Neural cell (in vitro differentiated cells): ENCODE data around the gene LRRC26. TPM values are rescaled to one million over a fixed set of nuclear protein-coding genes. Genes with fewer than 3 reads are reported as not detected.

Experiments
- H2AFZ ChIP-seq: fragments of 200-600, 300-800 bp; sonication (generic), shearing (Covaris generic); 2 replicates; pipeline ENCODE4 v1.6.0; 2014; ENCODE audit warnings: low read depth, mild to moderate bottlenecking, antibody characterized with exemption, low read length, moderate library complexity
- H3F3A ChIP-seq: fragments of 200-600 bp; shearing (Covaris generic); 2 replicates; pipeline ENCODE4 v1.6.1; 2016; ENCODE audit warnings: mild to moderate bottlenecking, moderate library complexity, mixed read lengths, antibody characterized with exemption, low read length; ENCODE audit not compliant: insufficient read depth, poor library complexity, severe bottlenecking
- H3K27ac ChIP-seq: fragments of 200-600, 300-800 bp; sonication (generic), shearing (Covaris generic); 2 replicates; pipeline ENCODE4 v1.5.1; 2014; ENCODE audit warnings: mild to moderate bottlenecking, low read length, moderate library complexity
- H3K27me3 ChIP-seq: fragments of 300-800, 200-600 bp; sonication (generic), shearing (Covaris generic); 2 replicates; pipeline ENCODE4 v1.6.0; 2014; ENCODE audit warnings: mild to moderate bottlenecking, low read depth, low read length, moderate library complexity; ENCODE audit not compliant: insufficient read depth
- H3K36me3 ChIP-seq: fragments of 300-800, 200-600 bp; sonication (generic), shearing (Covaris generic); 2 replicates; pipeline ENCODE4 v1.5.1; 2014; ENCODE audit warnings: mild to moderate bottlenecking, antibody characterized with exemption, low read length, moderate library complexity; ENCODE audit not compliant: insufficient read depth
- H3K4me2 ChIP-seq: fragments of 300-800, 200-600 bp; sonication (generic), shearing (Covaris generic); 2 replicates; pipeline ENCODE4 v1.6.0; 2014; ENCODE audit warnings: mild to moderate bottlenecking, low read length
- H3K4me3 ChIP-seq: fragments of 300-800, 200-600 bp; sonication (generic), shearing (Covaris generic); 2 replicates; pipeline ENCODE4 v1.5.1; 2014; ENCODE audit warnings: mild to moderate bottlenecking, low read length, moderate library complexity
- H3K79me2 ChIP-seq: fragments of 200-600 bp; shearing (Covaris generic); replicated peaks from 2 replicates; pipeline ENCODE4 v1.6.0; 2014; ENCODE audit warnings: mild to moderate bottlenecking, low read length, moderate library complexity; ENCODE audit not compliant: insufficient read depth
- H3K9ac ChIP-seq: fragments of 300-800, 200-600 bp; sonication (generic), shearing (Covaris generic); 2 replicates; pipeline ENCODE4 v1.6.1; 2016; ENCODE audit warnings: mild to moderate bottlenecking, low read length, mixed read lengths
- H3K9me2 ChIP-seq: fragments of 200-600 bp; shearing (Covaris generic); 2 replicates; pipeline ENCODE4 v1.6.1; 2016; ENCODE audit warnings: mild to moderate bottlenecking, low read length, mixed read lengths; ENCODE audit not compliant: insufficient read depth
- H3K9me3 ChIP-seq: fragments of 200-600, 300-800 bp; sonication (generic), shearing (Covaris generic); 2 replicates; pipeline ENCODE4 v1.6.1; 2016; ENCODE audit warnings: mild to moderate bottlenecking, mixed run types, low read length, moderate library complexity, mixed read lengths
- H4K20me1 ChIP-seq: fragments of 200-600 bp; shearing (Covaris generic); 2 replicates; pipeline ENCODE4 v1.6.1; 2016; ENCODE audit warnings: mild to moderate bottlenecking, mixed run types; ENCODE audit not compliant: insufficient read depth
- CTCF ChIP-seq: fragments of 450-650 bp; IDR thresholded peaks from 2 replicates; pipeline ENCODE4 v1.5.1; 2014; ENCODE audit warnings: antibody characterized with exemption, mild to moderate bottlenecking, moderate library complexity; ENCODE audit not compliant: poor library complexity, severe bottlenecking
- EP300 ChIP-seq: fragments of 450-650 bp; conservative IDR thresholded peaks from 2 replicates; pipeline ENCODE4 v1.6.1; 2014; ENCODE audit warnings: antibody characterized with exemption, mild to moderate bottlenecking, moderate library complexity; ENCODE audit not compliant: poor library complexity, severe bottlenecking
- EZH2 ChIP-seq: fragments of 200-600, 300-800 bp; shearing (Covaris generic), sonication (generic); IDR thresholded peaks from 2 replicates; pipeline ENCODE4 v1.6.1; 2014; ENCODE audit warnings: antibody characterized with exemption, low read length, borderline replicate concordance, mild to moderate bottlenecking; ENCODE audit not compliant: insufficient read depth, poor library complexity, severe bottlenecking
- MXI1 ChIP-seq: fragments of 450-650 bp; conservative IDR thresholded peaks from 2 replicates; pipeline ENCODE4 v1.6.1; 2014; ENCODE audit warnings: antibody characterized with exemption, mild to moderate bottlenecking; ENCODE audit not compliant: poor library complexity, severe bottlenecking
- POLR2AphosphoS5 ChIP-seq: IDR thresholded peaks from 2 replicates; pipeline ENCODE4 v1.6.1; 2012
- RAD21 ChIP-seq: fragments of 450-650 bp; conservative IDR thresholded peaks from 2 replicates; pipeline ENCODE4 v1.6.1; 2014; ENCODE audit warnings: antibody characterized with exemption, mild to moderate bottlenecking, moderate library complexity
- REST ChIP-seq: IDR thresholded peaks from 2 replicates; pipeline ENCODE4 v1.6.1; 2012; ENCODE audit warnings: borderline replicate concordance
- SMC3 ChIP-seq: fragments of 450-650 bp; conservative IDR thresholded peaks from 2 replicates; pipeline ENCODE4 v1.6.1; 2014; ENCODE audit warnings: antibody characterized with exemption, mild to moderate bottlenecking, moderate library complexity; ENCODE audit not compliant: poor library complexity
- TAF1 ChIP-seq: IDR thresholded peaks from 2 replicates; pipeline ENCODE4 v1.6.1; 2012; ENCODE audit warnings: low read depth
- polyA plus RNA-seq: library from polyadenylated mRNA; depleted of rRNA; stranded (reverse); fragments of >200 nt; gene quantifications from 2 replicates; pipeline ENCODE4 v1.2.3, GENCODE V29; 2014

LRRC26 gene
- polyA plus RNA-seq, 1 donor from 2014 or later: 2.2 TPM

DNA sequence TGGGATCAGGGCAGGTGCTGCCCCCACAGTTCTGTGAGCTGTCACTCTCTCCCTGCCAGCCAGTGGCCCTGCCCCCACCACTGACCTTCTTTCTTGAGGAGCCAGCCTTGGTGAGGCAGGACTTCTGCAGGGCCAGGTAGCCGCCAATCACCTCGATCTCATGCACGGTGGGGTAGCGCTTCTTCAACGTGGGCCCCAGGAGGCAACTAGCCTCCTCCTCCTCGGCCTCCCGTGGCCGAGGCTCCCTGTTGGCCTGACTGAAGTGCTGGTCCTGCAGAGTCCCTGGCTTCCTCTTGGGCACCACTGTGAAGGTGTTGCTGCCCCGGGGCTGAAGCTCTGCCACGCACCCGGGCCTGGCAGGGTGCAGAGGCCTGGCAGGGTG is 29.0 kb upstream of the LRRC26 start:
- no peak overlapping the region for H2AFZ ChIP-seq
- peak overlapping the region; percentile 65 for H3K4me3 ChIP-seq
- H3K36me3 ChIP-seq: no peaks in the 10 kb centered on the region
- H3K9me2 ChIP-seq: no peaks in the 10 kb centered on the region
- H4K20me1 ChIP-seq: no peaks in the 10 kb centered on the region
- no peaks in the 10 kb centered on the region for H3K27me3 ChIP-seq
- H3K79me2 ChIP-seq: peaks cover 4% of the 10 kb centered on the region
- TF ChIP-seq TAF1 (no peak), POLR2AphosphoS5 (no peak), EP300 (no peak), MXI1 (no peak), CTCF (no peak), EZH2 (no peak), RAD21 (no peak), SMC3 (no peak), REST (no peak)
- H3F3A ChIP-seq: no peaks in the 10 kb centered on the region
- H3K27ac ChIP-seq: no peak overlapping the region
- H3K4me2 ChIP-seq: no peak overlapping the region
- peak overlapping the region; percentile 54 for H3K9ac ChIP-seq
- H3K9me3 ChIP-seq: no peaks in the 10 kb centered on the region

- H3K79me2 ChIP-seq: no peaks in the 10 kb centered on the region
- H2AFZ ChIP-seq: no peak overlapping the region
- H4K20me1 ChIP-seq: no peaks in the 10 kb centered on the region
- peak overlapping the region; percentile 65 for H3K4me3 ChIP-seq
- H3K9ac ChIP-seq: no peak overlapping the region
- H3K4me2 ChIP-seq: no peak overlapping the region
- no peaks in the 10 kb centered on the region for H3K27me3 ChIP-seq
- no peaks in the 10 kb centered on the region for H3K36me3 ChIP-seq
- H3K9me2 ChIP-seq: no peaks in the 10 kb centered on the region
- no peak overlapping the region for H3K27ac ChIP-seq
- no peak for TF ChIP-seq POLR2AphosphoS5
- no peak for TF ChIP-seq TAF1
- no peak for TF ChIP-seq SMC3
- no peaks in the 10 kb centered on the region for H3K9me3 ChIP-seq
- H3F3A ChIP-seq: no peaks in the 10 kb centered on the region
Measured at GRCh38 chr9:137198051-137198901, 28.4 kb upstream of the LRRC26 start.
